WTC11 (cell line): ENCODE results near the gene CCDC74B. TPM values are rescaled to one million over a fixed set of nuclear protein-coding genes. Genes with fewer than 3 reads are reported as not detected.
"Not testable (repeated sequence)": the region's sequence is repeated elsewhere in the genome, so short reads cannot be mapped to it uniquely, and the experiment has no call there.

Source experiments
- ATAC-seq: fragments of 200-7000 bp; cut with Tn5 transposase; 2 replicates; pipeline ENCODE4 v1.10.0; 2021; ENCODE audit warnings: mild to moderate bottlenecking, moderate library complexity
- CTCF ChIA-PET: fragments of 300-600 bp; sonication (Branson Sonifier 250); formaldehyde crosslinking; loops from one replicate; lab custom pipeline; 2021; ENCODE audit warnings: antibody characterized with exemption; lab: Charles Lee
- POLR2A ChIA-PET: fragments of 350-600 bp; sonication (Branson Sonifier 250); formaldehyde crosslinking; loops from one replicate; lab custom pipeline; 2021; ENCODE audit warnings: antibody characterized with exemption; lab: Charles Lee
- DNase-seq: peaks from one replicate; pipeline ENCODE4 v3.0.0; 2021; ENCODE audit warnings: low spot score
- H3K27ac Mint-ChIP-seq: 2 replicates; pipeline ENCODE4 v1.8.0; 2021; ENCODE audit warnings: mixed read lengths
- H3K27me3 Mint-ChIP-seq: 2 replicates; pipeline ENCODE4 v1.8.0; 2021; ENCODE audit warnings: low read depth, mild to moderate bottlenecking, moderate library complexity, mixed read lengths
- H3K36me3 Mint-ChIP-seq: 2 replicates; pipeline ENCODE4 v1.8.0; 2021; ENCODE audit warnings: mixed read lengths
- H3K4me1 Mint-ChIP-seq: 2 replicates; pipeline ENCODE4 v1.8.0; 2022; ENCODE audit warnings: mixed read lengths
- H3K4me3 Mint-ChIP-seq: 2 replicates; pipeline ENCODE4 v1.8.0; 2021; ENCODE audit warnings: mild to moderate bottlenecking, moderate library complexity, mixed read lengths
- H3K9me3 Mint-ChIP-seq: 2 replicates; pipeline ENCODE4 v1.8.0; 2021; ENCODE audit warnings: mixed read lengths
- CBFB ChIP-seq: sonication (generic); formaldehyde crosslinking; IDR thresholded peaks from 2 replicates; pipeline ENCODE4 v1.8.1; 2022; ENCODE audit warnings: mild to moderate bottlenecking, low read depth, missing genetic modification reagents
- CREB1 ChIP-seq: sonication (generic); formaldehyde crosslinking; IDR thresholded peaks from 2 replicates; pipeline ENCODE4 v1.8.0; 2023; ENCODE audit warnings: mild to moderate bottlenecking, missing genetic modification reagents
- EMX1 ChIP-seq: fragments of 250-450 bp; sonication (Bioruptor Pico); IDR thresholded peaks from 2 replicates; pipeline ENCODE4 v1.8.0; 2021; ENCODE audit warnings: mild to moderate bottlenecking
- ESRRA ChIP-seq: sonication (generic); formaldehyde crosslinking; IDR thresholded peaks from 2 replicates; pipeline ENCODE4 v1.8.1; 2022; ENCODE audit warnings: mild to moderate bottlenecking, missing genetic modification reagents, borderline replicate concordance
- FOXJ3 ChIP-seq: sonication (generic); formaldehyde crosslinking; IDR thresholded peaks from 2 replicates; pipeline ENCODE4 v1.9.0; 2021; ENCODE audit warnings: missing genetic modification reagents, mild to moderate bottlenecking, borderline replicate concordance
- HMGA2 ChIP-seq: fragments of 250-450 bp; sonication (Bioruptor Pico); IDR thresholded peaks from 2 replicates; pipeline ENCODE4 v1.4.0; 2021; ENCODE audit warnings: mild to moderate bottlenecking, moderate library complexity
- NFATC4 ChIP-seq: fragments of 250-450 bp; sonication (Bioruptor Pico); IDR thresholded peaks from 2 replicates; pipeline ENCODE4 v1.9.0; 2021; ENCODE audit warnings: mild to moderate bottlenecking
- NFE2L1 ChIP-seq: sonication (generic); formaldehyde crosslinking; IDR thresholded peaks from 2 replicates; pipeline ENCODE4 v1.8.1; 2023; ENCODE audit warnings: missing genetic modification reagents
- RORB ChIP-seq: fragments of 250-450 bp; sonication (Bioruptor Pico); IDR thresholded peaks from 2 replicates; pipeline ENCODE4 v1.9.0; 2021; ENCODE audit warnings: mild to moderate bottlenecking
- ZNF121 ChIP-seq: sonication (generic); formaldehyde crosslinking; IDR thresholded peaks from 2 replicates; pipeline ENCODE4 v1.8.0; 2023; ENCODE audit warnings: missing genetic modification reagents
- ZNF138 ChIP-seq: sonication (generic); formaldehyde crosslinking; conservative IDR thresholded peaks from 2 replicates; pipeline ENCODE4 v1.8.1; 2022; ENCODE audit warnings: mild to moderate bottlenecking, moderate library complexity, missing genetic modification reagents
- ZNF219 ChIP-seq: sonication (generic); formaldehyde crosslinking; IDR thresholded peaks from 2 replicates; pipeline ENCODE4 v1.8.0; 2023; ENCODE audit warnings: missing genetic modification reagents, mild to moderate bottlenecking, borderline replicate concordance
- ZNF396 ChIP-seq: fragments of 250-450 bp; sonication (Bioruptor Pico); IDR thresholded peaks from 2 replicates; pipeline ENCODE4 v1.8.0; 2021; ENCODE audit warnings: mild to moderate bottlenecking, moderate library complexity, borderline replicate concordance
- total RNA-seq: library from RNA; stranded (reverse); gene quantifications from 3 replicates; pipeline ENCODE4 v1.2.3, GENCODE V29; 2021
- TF ChIP-seq, protein P1 (sequence below): fragments of 250-450 bp; sonication (Bioruptor Pico); conservative IDR thresholded peaks from 2 replicates; pipeline ENCODE4 v1.9.0; 2021; ENCODE audit warnings: mild to moderate bottlenecking
- TF ChIP-seq, protein P2 (sequence below): sonication (generic); formaldehyde crosslinking; IDR thresholded peaks from 2 replicates; pipeline ENCODE4 v1.8.1; 2023; ENCODE audit warnings: mild to moderate bottlenecking, missing genetic modification reagents
- TF ChIP-seq, protein P3 (sequence below): fragments of 250-450 bp; sonication (Bioruptor Pico); IDR thresholded peaks from 2 replicates; pipeline ENCODE4 v1.9.0; 2021; ENCODE audit warnings: mild to moderate bottlenecking
- TF ChIP-seq, protein P4 (sequence below): sonication (generic); formaldehyde crosslinking; IDR thresholded peaks from 2 replicates; pipeline ENCODE4 v1.8.1; 2022; ENCODE audit warnings: mild to moderate bottlenecking, missing genetic modification reagents, moderate library complexity, borderline replicate concordance
- TF ChIP-seq, protein P5 (sequence below): fragments of 250-450 bp; sonication (Bioruptor Pico); IDR thresholded peaks from 2 replicates; pipeline ENCODE4 v1.9.0; 2021; ENCODE audit warnings: mild to moderate bottlenecking
- TF ChIP-seq, protein P6 (sequence below): fragments of 250-450 bp; sonication (Bioruptor Pico); IDR thresholded peaks from 2 replicates; pipeline ENCODE4 v2.1.2; 2022; ENCODE audit warnings: mild to moderate bottlenecking, moderate library complexity
- TF ChIP-seq, protein P7 (sequence below): sonication (generic); formaldehyde crosslinking; IDR thresholded peaks from 2 replicates; pipeline ENCODE4 v1.8.1; 2022; ENCODE audit warnings: missing genetic modification reagents, borderline replicate concordance

Gene CCDC74B
- total RNA-seq, 1 experiment from 2014 or later, result 5.4 TPM

DNA sequence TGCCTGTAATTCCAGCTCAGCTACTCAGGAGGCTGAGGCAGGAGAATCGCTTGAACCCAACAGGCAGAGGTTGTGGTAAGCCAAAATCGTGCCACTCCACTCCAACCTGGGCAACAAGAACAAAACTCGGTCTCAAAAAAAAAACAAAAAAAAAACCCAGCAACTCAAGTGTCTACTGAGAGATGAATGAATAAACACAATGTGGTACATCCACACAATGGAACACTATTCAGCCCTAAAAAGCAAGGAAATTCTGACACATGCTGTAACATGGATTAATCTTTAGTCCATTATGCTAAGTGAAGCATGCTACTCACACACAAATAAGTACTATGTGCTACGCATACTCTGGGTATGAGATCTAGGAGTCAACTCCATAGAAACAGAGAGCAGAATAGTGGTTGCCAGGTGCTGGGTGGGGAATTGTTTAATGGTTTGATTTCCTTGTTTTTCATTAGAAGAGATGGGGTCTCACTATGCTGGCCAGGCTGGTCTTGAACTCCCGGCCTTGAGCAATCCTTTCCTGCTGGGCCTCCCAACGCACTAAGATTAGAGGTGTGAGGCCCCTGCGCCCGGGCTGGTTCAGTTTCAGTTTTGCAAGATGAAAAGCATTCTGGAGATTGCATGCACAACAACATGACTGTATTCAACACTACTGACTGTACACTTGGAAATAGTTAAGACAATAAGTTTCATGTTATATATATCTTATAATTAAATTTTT is 20.5 kb upstream of the CCDC74B start (continued):
- TF ChIP-seq, protein P1, sequence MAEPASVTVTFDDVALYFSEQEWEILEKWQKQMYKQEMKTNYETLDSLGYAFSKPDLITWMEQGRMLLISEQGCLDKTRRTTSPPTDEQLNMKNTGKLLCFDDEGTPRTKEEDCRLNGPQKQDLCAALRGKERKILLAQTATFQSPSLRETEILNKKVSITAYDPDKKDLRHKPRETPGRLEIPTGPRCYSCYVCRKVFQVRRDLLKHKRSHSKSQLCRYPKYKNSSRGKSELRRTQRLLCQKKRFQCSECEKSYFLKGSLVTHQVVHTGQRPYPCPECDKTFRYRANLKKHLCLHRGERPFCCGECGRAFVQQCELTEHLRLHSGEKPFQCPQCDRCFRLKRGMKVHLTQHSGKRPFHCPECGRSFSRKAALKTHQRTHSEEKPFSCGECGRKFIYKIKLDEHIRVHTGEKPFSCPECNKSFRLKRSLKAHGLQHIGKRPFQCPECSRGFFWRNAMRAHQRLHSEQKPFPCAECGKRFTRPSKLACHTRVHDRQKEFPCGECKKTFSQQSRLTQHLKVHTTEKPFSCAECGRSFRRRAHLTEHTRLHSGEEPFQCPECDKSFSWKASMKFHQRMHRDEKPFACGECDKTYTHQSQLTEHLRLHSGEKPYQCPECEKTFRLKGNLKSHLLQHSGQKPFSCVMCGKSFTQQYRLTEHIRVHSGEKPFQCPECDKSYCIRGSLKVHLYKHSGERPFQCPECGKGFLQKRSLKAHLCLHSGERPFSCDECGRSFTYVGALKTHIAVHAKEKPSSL (CRISPR knock-in tag), result no peak
- TF ChIP-seq, protein P2, sequence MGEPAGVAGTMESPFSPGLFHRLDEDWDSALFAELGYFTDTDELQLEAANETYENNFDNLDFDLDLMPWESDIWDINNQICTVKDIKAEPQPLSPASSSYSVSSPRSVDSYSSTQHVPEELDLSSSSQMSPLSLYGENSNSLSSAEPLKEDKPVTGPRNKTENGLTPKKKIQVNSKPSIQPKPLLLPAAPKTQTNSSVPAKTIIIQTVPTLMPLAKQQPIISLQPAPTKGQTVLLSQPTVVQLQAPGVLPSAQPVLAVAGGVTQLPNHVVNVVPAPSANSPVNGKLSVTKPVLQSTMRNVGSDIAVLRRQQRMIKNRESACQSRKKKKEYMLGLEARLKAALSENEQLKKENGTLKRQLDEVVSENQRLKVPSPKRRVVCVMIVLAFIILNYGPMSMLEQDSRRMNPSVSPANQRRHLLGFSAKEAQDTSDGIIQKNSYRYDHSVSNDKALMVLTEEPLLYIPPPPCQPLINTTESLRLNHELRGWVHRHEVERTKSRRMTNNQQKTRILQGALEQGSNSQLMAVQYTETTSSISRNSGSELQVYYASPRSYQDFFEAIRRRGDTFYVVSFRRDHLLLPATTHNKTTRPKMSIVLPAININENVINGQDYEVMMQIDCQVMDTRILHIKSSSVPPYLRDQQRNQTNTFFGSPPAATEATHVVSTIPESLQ, result no peak
- TF ChIP-seq ZNF396 (CRISPR knock-in tag) (no peak), HMGA2 (no peak), ZNF219 (CRISPR knock-in tag) (no peak)
- TF ChIP-seq, protein P3, sequence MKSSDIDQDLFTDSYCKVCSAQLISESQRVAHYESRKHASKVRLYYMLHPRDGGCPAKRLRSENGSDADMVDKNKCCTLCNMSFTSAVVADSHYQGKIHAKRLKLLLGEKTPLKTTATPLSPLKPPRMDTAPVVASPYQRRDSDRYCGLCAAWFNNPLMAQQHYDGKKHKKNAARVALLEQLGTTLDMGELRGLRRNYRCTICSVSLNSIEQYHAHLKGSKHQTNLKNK (CRISPR knock-in tag), result no peak
- TF ChIP-seq, protein P4, sequence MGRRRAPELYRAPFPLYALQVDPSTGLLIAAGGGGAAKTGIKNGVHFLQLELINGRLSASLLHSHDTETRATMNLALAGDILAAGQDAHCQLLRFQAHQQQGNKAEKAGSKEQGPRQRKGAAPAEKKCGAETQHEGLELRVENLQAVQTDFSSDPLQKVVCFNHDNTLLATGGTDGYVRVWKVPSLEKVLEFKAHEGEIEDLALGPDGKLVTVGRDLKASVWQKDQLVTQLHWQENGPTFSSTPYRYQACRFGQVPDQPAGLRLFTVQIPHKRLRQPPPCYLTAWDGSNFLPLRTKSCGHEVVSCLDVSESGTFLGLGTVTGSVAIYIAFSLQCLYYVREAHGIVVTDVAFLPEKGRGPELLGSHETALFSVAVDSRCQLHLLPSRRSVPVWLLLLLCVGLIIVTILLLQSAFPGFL (CRISPR knock-in tag), result no peak

DNA sequence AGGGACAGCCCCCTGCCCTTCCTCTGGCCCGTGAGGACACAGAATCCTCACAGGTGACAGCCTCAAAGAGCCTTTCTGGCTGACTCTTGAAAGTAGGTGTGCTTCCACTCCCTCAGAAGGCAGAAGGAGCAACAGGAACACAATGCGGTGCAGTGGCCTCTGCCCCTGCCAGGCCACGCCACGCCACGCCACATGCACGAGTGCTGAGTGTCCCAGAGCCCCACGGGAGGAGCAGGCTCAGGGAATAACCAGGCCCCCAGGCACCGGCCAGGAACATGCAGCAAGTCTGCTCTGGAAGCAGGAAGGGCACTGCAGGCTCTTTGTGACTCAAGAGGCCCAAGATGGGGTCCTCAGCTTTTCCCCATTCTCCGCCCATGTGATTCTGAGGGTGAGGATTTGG is 18.1 kb upstream of the CCDC74B start:
- H3K27me3 Mint-ChIP-seq, result no peaks in the 10 kb centered on the region
- TF ChIP-seq EMX1, result no peak
- TF ChIP-seq, protein P5, sequence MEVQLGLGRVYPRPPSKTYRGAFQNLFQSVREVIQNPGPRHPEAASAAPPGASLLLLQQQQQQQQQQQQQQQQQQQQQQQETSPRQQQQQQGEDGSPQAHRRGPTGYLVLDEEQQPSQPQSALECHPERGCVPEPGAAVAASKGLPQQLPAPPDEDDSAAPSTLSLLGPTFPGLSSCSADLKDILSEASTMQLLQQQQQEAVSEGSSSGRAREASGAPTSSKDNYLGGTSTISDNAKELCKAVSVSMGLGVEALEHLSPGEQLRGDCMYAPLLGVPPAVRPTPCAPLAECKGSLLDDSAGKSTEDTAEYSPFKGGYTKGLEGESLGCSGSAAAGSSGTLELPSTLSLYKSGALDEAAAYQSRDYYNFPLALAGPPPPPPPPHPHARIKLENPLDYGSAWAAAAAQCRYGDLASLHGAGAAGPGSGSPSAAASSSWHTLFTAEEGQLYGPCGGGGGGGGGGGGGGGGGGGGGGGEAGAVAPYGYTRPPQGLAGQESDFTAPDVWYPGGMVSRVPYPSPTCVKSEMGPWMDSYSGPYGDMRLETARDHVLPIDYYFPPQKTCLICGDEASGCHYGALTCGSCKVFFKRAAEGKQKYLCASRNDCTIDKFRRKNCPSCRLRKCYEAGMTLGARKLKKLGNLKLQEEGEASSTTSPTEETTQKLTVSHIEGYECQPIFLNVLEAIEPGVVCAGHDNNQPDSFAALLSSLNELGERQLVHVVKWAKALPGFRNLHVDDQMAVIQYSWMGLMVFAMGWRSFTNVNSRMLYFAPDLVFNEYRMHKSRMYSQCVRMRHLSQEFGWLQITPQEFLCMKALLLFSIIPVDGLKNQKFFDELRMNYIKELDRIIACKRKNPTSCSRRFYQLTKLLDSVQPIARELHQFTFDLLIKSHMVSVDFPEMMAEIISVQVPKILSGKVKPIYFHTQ (CRISPR knock-in tag), result no peak
- TF ChIP-seq CREB1, result no peak
- no peak for TF ChIP-seq NFE2L1 (CRISPR knock-in tag)
- no peak for TF ChIP-seq RORB (CRISPR knock-in tag)
- no peak for TF ChIP-seq ZNF138 (CRISPR knock-in tag)
- no peak for TF ChIP-seq NFATC4
- no peak for TF ChIP-seq ESRRA (CRISPR knock-in tag)
- TF ChIP-seq CBFB (CRISPR knock-in tag), result no peak
- TF ChIP-seq, protein P6, sequence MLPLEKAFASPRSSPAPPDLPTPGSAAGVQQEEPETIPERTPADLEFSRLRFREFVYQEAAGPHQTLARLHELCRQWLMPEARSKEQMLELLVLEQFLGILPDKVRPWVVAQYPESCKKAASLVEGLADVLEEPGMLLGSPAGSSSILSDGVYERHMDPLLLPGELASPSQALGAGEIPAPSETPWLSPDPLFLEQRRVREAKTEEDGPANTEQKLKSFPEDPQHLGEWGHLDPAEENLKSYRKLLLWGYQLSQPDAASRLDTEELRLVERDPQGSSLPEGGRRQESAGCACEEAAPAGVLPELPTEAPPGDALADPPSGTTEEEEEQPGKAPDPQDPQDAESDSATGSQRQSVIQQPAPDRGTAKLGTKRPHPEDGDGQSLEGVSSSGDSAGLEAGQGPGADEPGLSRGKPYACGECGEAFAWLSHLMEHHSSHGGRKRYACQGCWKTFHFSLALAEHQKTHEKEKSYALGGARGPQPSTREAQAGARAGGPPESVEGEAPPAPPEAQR (CRISPR knock-in tag), result no peak
- TF ChIP-seq ZNF121, result no peak
- TF ChIP-seq, protein P7, sequence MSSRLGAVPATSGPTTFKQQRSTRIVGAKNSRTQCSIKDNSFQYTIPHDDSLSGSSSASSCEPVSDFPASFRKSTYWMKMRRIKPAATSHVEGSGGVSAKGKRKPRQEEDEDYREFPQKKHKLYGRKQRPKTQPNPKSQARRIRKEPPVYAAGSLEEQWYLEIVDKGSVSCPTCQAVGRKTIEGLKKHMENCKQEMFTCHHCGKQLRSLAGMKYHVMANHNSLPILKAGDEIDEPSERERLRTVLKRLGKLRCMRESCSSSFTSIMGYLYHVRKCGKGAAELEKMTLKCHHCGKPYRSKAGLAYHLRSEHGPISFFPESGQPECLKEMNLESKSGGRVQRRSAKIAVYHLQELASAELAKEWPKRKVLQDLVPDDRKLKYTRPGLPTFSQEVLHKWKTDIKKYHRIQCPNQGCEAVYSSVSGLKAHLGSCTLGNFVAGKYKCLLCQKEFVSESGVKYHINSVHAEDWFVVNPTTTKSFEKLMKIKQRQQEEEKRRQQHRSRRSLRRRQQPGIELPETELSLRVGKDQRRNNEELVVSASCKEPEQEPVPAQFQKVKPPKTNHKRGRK (CRISPR knock-in tag), result no peak
- TF ChIP-seq FOXJ3, result no peak
- TF ChIP-seq, all 79 proteins: peak for 0
- H3K4me1 Mint-ChIP-seq, result peaks cover 3% of the 10 kb centered on the region
- CTCF ChIA-PET, result no interaction called here
- ATAC-seq (no peak), DNase-seq (no peak)
- H3K27ac Mint-ChIP-seq, result no peak overlapping the region
- H3K36me3 Mint-ChIP-seq, result peaks cover 34% of the 10 kb centered on the region
- H3K4me3 Mint-ChIP-seq, result no peak overlapping the region
- H3K9me3 Mint-ChIP-seq, result no peaks in the 10 kb centered on the region
- POLR2A ChIA-PET, result no interaction called here

DNA sequence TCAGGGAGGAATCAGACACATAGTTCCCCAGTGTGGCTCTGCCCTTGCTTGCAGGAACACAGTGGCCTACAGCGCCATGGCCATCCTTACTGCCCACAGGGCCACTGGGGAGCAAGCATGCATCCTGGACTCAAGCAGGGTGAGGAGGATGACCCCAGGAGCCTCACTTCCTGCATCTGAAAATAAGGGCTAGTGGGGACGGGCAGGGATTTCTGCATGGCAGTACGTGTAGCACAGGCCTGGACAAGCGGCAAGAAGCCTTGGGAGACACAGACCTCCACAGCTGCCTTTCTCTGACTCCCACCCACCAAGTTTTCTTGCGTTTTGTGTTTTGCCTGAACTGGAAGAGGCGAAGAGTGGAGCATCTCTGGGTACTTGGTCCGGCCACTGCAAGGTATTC is 17.6 kb upstream of the CCDC74B start:
- CTCF ChIA-PET, H3K27ac Mint-ChIP-seq, H3K4me3 Mint-ChIP-seq, H3K4me1 Mint-ChIP-seq, DNase-seq, H3K9me3 Mint-ChIP-seq, POLR2A ChIA-PET, H3K27me3 Mint-ChIP-seq, ATAC-seq: not testable (repeated sequence)
- H3K36me3 Mint-ChIP-seq, result peaks cover 29% of the 10 kb centered on the region
